GM23338 (cell line): ENCODE measurements around the gene ZNF93. TPM values are rescaled to one million over a fixed set of nuclear protein-coding genes. Genes with fewer than 3 reads are reported as not detected.

Source experiments
- ATAC-seq: fragments of 200-7000 bp; cut with Tn5 transposase; 3 replicates; pipeline ENCODE4 v1.9.1; 2020
- DNase-seq: peaks from one replicate; pipeline ENCODE4 v3.0.0-alpha.2; 2015; ENCODE audit warnings: low spot score
- H2AFZ ChIP-seq: fragments of 200-600 bp; sonication (generic); 2 replicates; pipeline ENCODE4 v1.8.0; 2016; ENCODE audit warnings: antibody characterized with exemption, mild to moderate bottlenecking, moderate library complexity
- H3F3A ChIP-seq: fragments of 200-600 bp; sonication (generic); replicated peaks from 2 replicates; pipeline ENCODE4 v1.8.0; 2017; ENCODE audit warnings: antibody characterized with exemption, mixed run types, low read depth
- H3K27ac ChIP-seq: fragments of 200-600 bp; sonication (generic); 2 replicates; pipeline ENCODE4 v1.6.1; 2016; ENCODE audit warnings: low read depth
- H3K27me3 ChIP-seq: fragments of 200-600 bp; sonication (generic); 2 replicates; pipeline ENCODE4 v1.8.0; 2016; ENCODE audit warnings: mild to moderate bottlenecking, mixed run types, moderate library complexity; ENCODE audit not compliant: insufficient read depth
- H3K36me3 ChIP-seq: fragments of 200-600 bp; sonication (generic); 2 replicates; pipeline ENCODE4 v1.8.0; 2016; ENCODE audit warnings: mild to moderate bottlenecking; ENCODE audit not compliant: insufficient read depth
- H3K4me1 ChIP-seq: fragments of 200-600 bp; sonication (generic); 2 replicates; pipeline ENCODE4 v1.8.0; 2016; ENCODE audit warnings: mild to moderate bottlenecking, moderate library complexity; ENCODE audit not compliant: insufficient read depth
- H3K4me2 ChIP-seq: fragments of 200-600 bp; sonication (generic); 2 replicates; pipeline ENCODE4 v1.7.1; 2017; ENCODE audit warnings: mixed run types
- H3K4me3 ChIP-seq: fragments of 200-600 bp; sonication (generic); 2 replicates; pipeline ENCODE4 v1.6.1; 2016; ENCODE audit warnings: mixed run types
- H3K79me2 ChIP-seq: fragments of 200-600 bp; sonication (generic); replicated peaks from 2 replicates; pipeline ENCODE4 v1.8.0; 2017; ENCODE audit warnings: mild to moderate bottlenecking; ENCODE audit not compliant: insufficient read depth
- H3K9me2 ChIP-seq: fragments of 200-600 bp; sonication (generic); 2 replicates; pipeline ENCODE4 v1.8.0; 2017; ENCODE audit not compliant: insufficient read depth
- H4K20me1 ChIP-seq: fragments of 200-600 bp; sonication (generic); replicated peaks from 2 replicates; pipeline ENCODE4 v1.8.0; 2017; ENCODE audit warnings: mild to moderate bottlenecking; ENCODE audit not compliant: insufficient read depth
- H3K27ac Mint-ChIP-seq: 2 replicates; pipeline ENCODE4 v1.8.0; 2020; ENCODE audit warnings: inconsistent platforms, mild to moderate bottlenecking, moderate library complexity, mixed read lengths
- H3K27me3 Mint-ChIP-seq: 3 replicates; pipeline ENCODE4 v1.8.0; 2022; ENCODE audit warnings: low read depth, mild to moderate bottlenecking, moderate library complexity, mixed read lengths, inconsistent platforms; ENCODE audit not compliant: insufficient read depth, poor library complexity
- H3K36me3 Mint-ChIP-seq: 3 replicates; pipeline ENCODE4 v1.8.0; 2021; ENCODE audit warnings: low read depth, mild to moderate bottlenecking, inconsistent platforms, moderate library complexity, mixed read lengths
- H3K4me1 Mint-ChIP-seq: 3 replicates; pipeline ENCODE4 v1.8.0; 2020; ENCODE audit warnings: mild to moderate bottlenecking, inconsistent platforms, mixed read lengths
- H3K4me3 Mint-ChIP-seq: 3 replicates; pipeline ENCODE4 v1.8.0; 2021; ENCODE audit warnings: moderate library complexity, mild to moderate bottlenecking, inconsistent platforms, mixed read lengths
- H3K9me3 Mint-ChIP-seq: 3 replicates; pipeline ENCODE4 v1.8.0; 2020; ENCODE audit warnings: moderate library complexity, mild to moderate bottlenecking, inconsistent platforms, mixed read lengths
- CREB1 ChIP-seq: fragments of 250-450 bp; sonication (Bioruptor Pico); IDR thresholded peaks from 2 replicates; pipeline ENCODE4 v1.5.0; 2020; ENCODE audit warnings: low read depth, mild to moderate bottlenecking, moderate library complexity
- CTCF ChIP-seq, 2 experiments: fragments of 200-600 bp in 1 of 2; sonication (generic) in 1 of 2; conservative IDR thresholded peaks; 2 replicates each; pipeline versions ENCODE4 v1.5.1 to v1.6.1; 2016 to 2017; ENCODE audit warnings: antibody characterized with exemption in 2 of 2, low read depth in 2 of 2, mild to moderate bottlenecking in 2 of 2, moderate library complexity in 1 of 2
- ETS1 ChIP-seq: IDR thresholded peaks from 2 replicates; pipeline ENCODE4 v1.6.1; 2016; ENCODE audit warnings: antibody characterized with exemption
- EZH2 ChIP-seq: fragments of 200-600 bp; sonication (generic); IDR thresholded peaks from one replicate; pipeline ENCODE4 v1.8.0; 2017; ENCODE audit warnings: antibody characterized with exemption, mild to moderate bottlenecking, low read depth; ENCODE audit not compliant: unreplicated experiment
- EZH2phosphoT487 ChIP-seq: fragments of 200-600 bp; sonication (generic); IDR thresholded peaks from one replicate; pipeline ENCODE4 v1.8.1; 2018; ENCODE audit warnings: antibody characterized with exemption; ENCODE audit not compliant: unreplicated experiment
- JUNB ChIP-seq: IDR thresholded peaks from one replicate; pipeline ENCODE4 v1.6.1; 2016; ENCODE audit warnings: antibody characterized with exemption; ENCODE audit not compliant: unreplicated experiment
- NANOG ChIP-seq: IDR thresholded peaks from 2 replicates; pipeline ENCODE4 v1.6.1; 2016; ENCODE audit warnings: antibody characterized with exemption, borderline replicate concordance
- POLR2AphosphoS5 ChIP-seq: IDR thresholded peaks from 2 replicates; pipeline ENCODE4 v1.6.1; 2016; ENCODE audit warnings: antibody characterized with exemption, low read depth
- REST ChIP-seq: IDR thresholded peaks from one replicate; pipeline ENCODE4 v1.6.1; 2018; ENCODE audit warnings: antibody characterized with exemption; ENCODE audit not compliant: unreplicated experiment
- STAT1 ChIP-seq: IDR thresholded peaks from one replicate; pipeline ENCODE4 v1.6.1; 2016; ENCODE audit warnings: antibody characterized with exemption; ENCODE audit not compliant: unreplicated experiment
- ZNF114 ChIP-seq: fragments of 250-450 bp; sonication (Bioruptor Pico); IDR thresholded peaks from 2 replicates; pipeline ENCODE4 v1.5.0; 2020; ENCODE audit warnings: mild to moderate bottlenecking, moderate library complexity
- ZNF331 ChIP-seq: fragments of 250-450 bp; sonication (Bioruptor Pico); IDR thresholded peaks from 2 replicates; pipeline ENCODE4 v1.5.0; 2020; ENCODE audit warnings: low read depth, mild to moderate bottlenecking, moderate library complexity
- ZNF462 ChIP-seq: fragments of 250-450 bp; sonication (Bioruptor Pico); IDR thresholded peaks from 2 replicates; pipeline ENCODE4 v1.5.0; 2020; ENCODE audit warnings: mild to moderate bottlenecking, moderate library complexity
- polyA plus RNA-seq: library from polyadenylated mRNA; unstranded; fragments of >200 nt; fragmentation: Nextera tagmentation; extraction: Ambion mirVana; gene quantifications from 2 replicates; pipeline ENCODE4 v1.2.1, GENCODE V29; 2016
- total RNA-seq: library from RNA; depleted of rRNA; stranded (reverse); fragments of >200 nt; shearing (Covaris generic); gene quantifications from 2 replicates; pipeline ENCODE4 v1.2.3, GENCODE V29; 2014

ZNF93 gene
- total and polyA plus RNA-seq, 2 experiments from 2014 or later: 48.6 to 122 TPM

- peaks cover 53% of the 10 kb centered on the region for H3K36me3 Mint-ChIP-seq
- H3K27ac Mint-ChIP-seq: peak overlapping the region; percentile 99
- peaks cover 41% of the 10 kb centered on the region for H3K79me2 ChIP-seq
- peak overlapping the region; percentile 71 for H3K4me2 ChIP-seq
- TF ChIP-seq REST (no peak), ZNF331 (CRISPR knock-in tag) (no peak), NANOG (no peak), ETS1 (no peak), EZH2phosphoT487 (no peak), STAT1 (no peak), CTCF (conservative IDR thresholded peaks at IDR 0.05; ENCODE audit: low read depth in 2 of 2) (no peak), POLR2AphosphoS5 (no peak), EZH2 (no peak), ZNF114 (CRISPR knock-in tag) (no peak), CREB1 (CRISPR knock-in tag) (no peak), JUNB (no peak), ZNF462 (CRISPR knock-in tag) (no peak)
- peaks cover 14% of the 10 kb centered on the region for H3K27me3 Mint-ChIP-seq
- H3K36me3 ChIP-seq: no peaks in the 10 kb centered on the region
- H3K4me3 ChIP-seq: peak overlapping the region; percentile 77
- peaks cover 27% of the 10 kb centered on the region for H4K20me1 ChIP-seq
- H3K4me1 Mint-ChIP-seq: peaks cover 30% of the 10 kb centered on the region
- peak overlapping the region; percentile 98 for H3K4me3 Mint-ChIP-seq
- H3K27me3 ChIP-seq: no peaks in the 10 kb centered on the region
- peak overlapping the region; percentile 84 for H3K27ac ChIP-seq
- H3K9me3 Mint-ChIP-seq: peaks cover 28% of the 10 kb centered on the region
- H3F3A ChIP-seq: peaks cover 3% of the 10 kb centered on the region; the same call in 1 of the 2 replicates
- H3K9me2 ChIP-seq: no peaks in the 10 kb centered on the region
- no peak overlapping the region for H2AFZ ChIP-seq
- peaks cover 36% of the 10 kb centered on the region for H3K4me1 ChIP-seq
- peak; percentile 33 for DNase-seq
- ATAC-seq: peak; percentile 16
Measured at GRCh38 chr19:19900139-19900728, 512 bp upstream of the ZNF93 start.
